NCI-H1417 (cell line): Measurements from ENCODE around the gene P2RX6.

Experiments used
- DNase-seq, 3 experiments: peaks; one replicate each; lab custom pipeline; 2025; lab: John Stamatoyannopoulos, UW

The P2RX6 gene

DNA sequence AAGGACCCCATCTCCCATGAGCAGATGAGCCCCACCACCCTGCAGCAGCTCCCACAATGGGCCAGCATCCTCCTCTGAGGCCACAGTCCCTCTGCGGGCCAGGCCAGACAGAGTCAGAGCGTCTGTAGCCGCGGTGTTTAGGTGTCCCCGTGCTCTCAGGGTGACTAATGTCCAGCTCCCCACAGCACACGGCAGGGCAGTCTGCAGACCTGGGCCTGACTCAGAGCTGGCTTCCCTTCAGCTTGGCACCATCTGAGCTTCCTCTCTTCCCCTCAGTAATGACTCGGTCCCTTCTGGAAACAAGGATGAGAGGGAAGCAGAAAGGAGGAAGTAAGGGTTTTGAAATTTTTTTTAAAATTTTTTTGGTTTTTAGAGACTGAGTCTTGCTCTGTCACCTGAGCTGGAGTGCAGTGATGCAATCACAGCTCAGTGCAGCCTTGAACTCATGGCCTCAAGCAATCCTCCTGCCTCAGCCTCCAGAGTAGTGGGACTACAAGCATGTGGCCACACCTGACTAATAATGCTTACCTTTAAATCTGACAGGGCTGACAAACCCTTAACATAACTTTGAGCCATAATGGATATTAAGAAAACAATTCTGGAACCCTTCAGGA, 59.2 kb downstream of the P2RX6 start:
- no peak for DNase-seq

DNA sequence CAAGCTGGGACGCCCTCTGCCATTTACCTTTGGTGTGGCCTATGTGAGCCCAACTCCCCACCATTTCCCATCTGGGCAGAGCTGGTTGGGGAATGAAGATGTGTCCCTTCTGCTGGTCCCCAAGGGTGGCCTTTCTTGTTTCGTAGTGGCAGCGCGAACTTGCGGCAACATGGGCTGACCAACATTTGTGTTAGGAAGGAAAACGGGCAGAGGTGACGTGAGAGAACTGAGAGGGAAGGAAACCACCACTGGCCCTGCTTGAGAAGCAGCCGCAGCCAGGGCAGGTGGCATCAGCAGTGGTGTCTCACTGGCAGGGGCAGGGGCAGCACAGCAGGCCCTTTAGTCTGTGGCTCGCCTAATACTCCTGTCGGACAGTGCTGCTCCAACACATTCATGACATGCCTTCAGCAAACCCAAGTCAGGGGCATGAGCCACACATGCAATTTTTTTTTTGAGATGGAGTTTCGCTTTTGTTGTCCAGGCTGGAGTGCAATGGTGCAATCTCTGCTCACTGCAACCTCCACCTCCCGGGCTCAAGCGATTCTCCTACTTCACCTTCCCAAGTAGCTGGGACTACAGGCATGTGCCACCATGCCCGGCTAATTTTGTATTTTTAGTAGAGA, 60.7 kb downstream of the P2RX6 start:
- DNase-seq = no peak

DNA sequence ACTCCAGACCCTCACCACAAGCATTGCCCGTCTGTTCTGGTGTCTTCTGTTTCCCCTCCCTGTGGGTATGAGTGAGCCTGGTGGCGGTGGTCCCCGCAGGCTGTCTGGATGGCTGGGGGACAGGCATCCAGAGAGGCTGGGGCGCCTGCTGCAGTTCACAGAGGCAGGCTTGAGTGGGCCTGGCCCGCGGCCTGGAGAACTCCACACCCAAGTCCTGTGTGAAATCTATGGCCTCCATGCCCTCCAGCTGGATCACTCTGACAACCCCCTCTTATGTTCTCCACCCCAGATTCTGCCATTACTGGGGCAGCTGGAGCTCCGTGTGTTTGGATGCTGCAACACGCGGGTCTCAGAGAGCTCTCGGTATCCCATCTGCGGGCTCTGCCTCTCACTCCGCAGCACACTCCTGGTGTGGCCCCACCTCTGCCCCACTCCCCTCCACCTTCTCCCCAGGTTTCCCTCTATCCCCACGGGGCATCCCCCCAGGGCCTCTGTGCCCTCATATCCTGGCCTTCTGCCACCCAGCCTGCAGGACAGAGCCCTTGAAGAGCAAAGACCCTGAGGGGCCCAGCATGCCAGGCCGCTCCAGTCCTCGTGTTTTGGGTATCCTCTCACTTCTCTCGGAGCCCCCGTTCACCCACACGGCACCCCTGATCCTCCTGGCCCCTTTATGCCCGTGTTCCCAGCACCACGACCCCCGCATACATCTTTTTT, 62.1 kb downstream of the P2RX6 start:
- no peak for DNase-seq
